HG03280 (cell line): ENCODE results near the gene VWA8.
"Not testable (repeated sequence)": the region's sequence is repeated elsewhere in the genome, so short reads cannot be mapped to it uniquely, and the experiment has no call there.

Source experiments
- ATAC-seq: cut with Tn5 transposase; IDR thresholded peaks from one replicate; pipeline ENCODE4 v1.9.1; 2021; ENCODE audit warnings: mild to moderate bottlenecking, moderate library complexity; ENCODE audit not compliant: unreplicated experiment

Gene VWA8

GRCh38 chr13:41928323-41928722, 32.6 kb downstream of the VWA8 start:
- no peak for ATAC-seq

- ATAC-seq: no peak
These were observed 35.9 kb downstream of the VWA8 start for GRCh38 chr13:41925014-41925413.

GRCh38 chr13:41922894-41923293, 38.0 kb downstream of the VWA8 start:
- ATAC-seq: not testable (repeated sequence)

- ATAC-seq: no peak
These were observed 41.0 kb downstream of the VWA8 start for GRCh38 chr13:41919741-41920487.

GRCh38 chr13:41919031-41919740, 41.7 kb downstream of the VWA8 start:
- ATAC-seq: no peak

- ATAC-seq: no peak
These were observed 43.3 kb downstream of the VWA8 start for GRCh38 chr13:41917641-41918040.

- peak; percentile 85 for ATAC-seq
These were observed 44.5 kb downstream of the VWA8 start for GRCh38 chr13:41916173-41916954.

- no peak for ATAC-seq
These were observed 45.8 kb downstream of the VWA8 start for GRCh38 chr13:41915081-41915480.

- no peak for ATAC-seq
These were observed 46.4 kb downstream of the VWA8 start for GRCh38 chr13:41914552-41914951.

GRCh38 chr13:41909506-41909905, 51.4 kb downstream of the VWA8 start:
- no peak for ATAC-seq

- ATAC-seq: peak; percentile 95
These were observed 55.2 kb downstream of the VWA8 start for GRCh38 chr13:41905600-41906254.

GRCh38 chr13:41900918-41901317, 60.0 kb downstream of the VWA8 start:
- ATAC-seq: no peak

GRCh38 chr13:41898411-41898810, 62.5 kb downstream of the VWA8 start:
- ATAC-seq: not testable (repeated sequence)

GRCh38 chr13:41897126-41897525, 63.8 kb downstream of the VWA8 start:
- no peak for ATAC-seq

GRCh38 chr13:41895478-41895877, 65.4 kb downstream of the VWA8 start:
- ATAC-seq: no peak

GRCh38 chr13:41891119-41891518, 69.8 kb downstream of the VWA8 start:
- no peak for ATAC-seq

GRCh38 chr13:41883147-41883546, 77.8 kb downstream of the VWA8 start:
- no peak for ATAC-seq

GRCh38 chr13:41881890-41882289, 79.0 kb downstream of the VWA8 start:
- ATAC-seq: not testable (repeated sequence)

- no peak for ATAC-seq
These were observed 79.9 kb downstream of the VWA8 start for GRCh38 chr13:41880966-41881365.

- ATAC-seq: no peak
These were observed 96.3 kb downstream of the VWA8 start for GRCh38 chr13:41864658-41865057.

GRCh38 chr13:41862659-41863058, 98.2 kb downstream of the VWA8 start:
- not testable (repeated sequence) for ATAC-seq
